Suprapubic skin (tissue), 4 donors: ENCODE results near the gene OXER1. TPM values are rescaled to one million over a fixed set of nuclear protein-coding genes. Genes with fewer than 3 reads are reported as not detected.

Experiments
- DNase-seq, 2 donors: peaks; one replicate each; pipeline ENCODE4 v3.0.0-alpha.2; 2019; ENCODE audit warnings: low spot score in 2 of 2
- H3K27ac ChIP-seq: fragments of 200-600 bp; sonication (generic); one replicate; pipeline ENCODE4 v1.5.1; 2019
- H3K27me3 ChIP-seq: fragments of 200-600 bp; sonication (generic); one replicate; pipeline ENCODE4 v1.5.1; 2019
- H3K36me3 ChIP-seq: fragments of 200-600 bp; sonication (generic); one replicate; pipeline ENCODE4 v1.5.1; 2019
- H3K4me1 ChIP-seq: fragments of 200-600 bp; sonication (generic); one replicate; pipeline ENCODE4 v1.5.1; 2019
- H3K4me3 ChIP-seq: fragments of 200-600 bp; sonication (generic); one replicate; pipeline ENCODE4 v1.5.1; 2019; ENCODE audit warnings: mild to moderate bottlenecking
- H3K9me3 ChIP-seq: fragments of 200-600 bp; sonication (generic); one replicate; pipeline ENCODE4 v1.5.1; 2019
- EP300 ChIP-seq: sonication (generic); formaldehyde crosslinking; IDR thresholded peaks from one replicate; pipeline ENCODE4 v1.6.1; 2017; ENCODE audit warnings: antibody characterized with exemption
- POLR2A ChIP-seq, 2 donors: fragments of 450-650 bp; IDR thresholded peaks; one replicate each; pipeline ENCODE4 v1.6.1; 2017; ENCODE audit warnings: antibody characterized with exemption in 2 of 2, mild to moderate bottlenecking in 2 of 2, moderate library complexity in 2 of 2
- POLR2AphosphoS5 ChIP-seq, 3 donors: sonication (generic); formaldehyde crosslinking; IDR thresholded peaks; one replicate each; pipeline ENCODE4 v1.6.1; 2017; ENCODE audit warnings: antibody characterized with exemption in 3 of 3
- WGBS: methylation state at CpG from one replicate; pipeline ENCODE4 v1.1.5; 2018; 5-methylcytosine and 5-hydroxymethylcytosine counted together
- total RNA-seq, 4 donors: library from RNA; depleted of rRNA; stranded (reverse); fragments of >200 nt; gene quantifications; one replicate each; pipeline ENCODE4 v1.1.0, GENCODE V29; 2016
- TF ChIP-seq, protein P1 (sequence below), 2 donors: fragments of 200-600 bp in 1 of 2; fragments of 450-650 bp in 1 of 2; sonication (generic) in 1 of 2; IDR thresholded peaks; one replicate each; pipeline ENCODE4 v1.5.1; 2016 to 2019; ENCODE audit warnings: antibody characterized with exemption in 2 of 2, mild to moderate bottlenecking in 1 of 2, moderate library complexity in 1 of 2

The OXER1 gene, protein sequence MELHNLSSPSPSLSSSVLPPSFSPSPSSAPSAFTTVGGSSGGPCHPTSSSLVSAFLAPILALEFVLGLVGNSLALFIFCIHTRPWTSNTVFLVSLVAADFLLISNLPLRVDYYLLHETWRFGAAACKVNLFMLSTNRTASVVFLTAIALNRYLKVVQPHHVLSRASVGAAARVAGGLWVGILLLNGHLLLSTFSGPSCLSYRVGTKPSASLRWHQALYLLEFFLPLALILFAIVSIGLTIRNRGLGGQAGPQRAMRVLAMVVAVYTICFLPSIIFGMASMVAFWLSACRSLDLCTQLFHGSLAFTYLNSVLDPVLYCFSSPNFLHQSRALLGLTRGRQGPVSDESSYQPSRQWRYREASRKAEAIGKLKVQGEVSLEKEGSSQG
- total RNA-seq = 1 to 10 TPM in 3 of 4 donors, under 1 TPM in 1; 0.76 to 3.9 (median 2.1) TPM

- WGBS = 61% methylated on average over 5 of the region's 5 CpGs
- H3K36me3 ChIP-seq = peaks cover 7% of the 10 kb centered on the region
- H3K4me3 ChIP-seq = no peak within 1 kb of the TSS
- no peaks in the 10 kb centered on the region for H3K9me3 ChIP-seq
- H3K27me3 ChIP-seq = no peaks in the 10 kb centered on the region
- DNase-seq = peak in 1 of 2 donors; percentile 74
- H3K27ac ChIP-seq = no peak within 1 kb of the TSS
- TF ChIP-seq, protein P1, sequence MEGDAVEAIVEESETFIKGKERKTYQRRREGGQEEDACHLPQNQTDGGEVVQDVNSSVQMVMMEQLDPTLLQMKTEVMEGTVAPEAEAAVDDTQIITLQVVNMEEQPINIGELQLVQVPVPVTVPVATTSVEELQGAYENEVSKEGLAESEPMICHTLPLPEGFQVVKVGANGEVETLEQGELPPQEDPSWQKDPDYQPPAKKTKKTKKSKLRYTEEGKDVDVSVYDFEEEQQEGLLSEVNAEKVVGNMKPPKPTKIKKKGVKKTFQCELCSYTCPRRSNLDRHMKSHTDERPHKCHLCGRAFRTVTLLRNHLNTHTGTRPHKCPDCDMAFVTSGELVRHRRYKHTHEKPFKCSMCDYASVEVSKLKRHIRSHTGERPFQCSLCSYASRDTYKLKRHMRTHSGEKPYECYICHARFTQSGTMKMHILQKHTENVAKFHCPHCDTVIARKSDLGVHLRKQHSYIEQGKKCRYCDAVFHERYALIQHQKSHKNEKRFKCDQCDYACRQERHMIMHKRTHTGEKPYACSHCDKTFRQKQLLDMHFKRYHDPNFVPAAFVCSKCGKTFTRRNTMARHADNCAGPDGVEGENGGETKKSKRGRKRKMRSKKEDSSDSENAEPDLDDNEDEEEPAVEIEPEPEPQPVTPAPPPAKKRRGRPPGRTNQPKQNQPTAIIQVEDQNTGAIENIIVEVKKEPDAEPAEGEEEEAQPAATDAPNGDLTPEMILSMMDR (IDR thresholded peaks at IDR 0.05) = no peak
- TF ChIP-seq POLR2A (IDR thresholded peaks at IDR 0.05) = no peak
- no peak for TF ChIP-seq POLR2AphosphoS5 (IDR thresholded peaks at IDR 0.05)
- no peak for TF ChIP-seq EP300
- H3K4me1 ChIP-seq = no peaks in the 10 kb centered on the region
These were observed at the start of gene OXER1 for GRCh38 chr2:42764096-42764495. OXER1 (minus strand) TSS chr2:42764135; CDS start chr2:42764062, 73 bp downstream.

GRCh38 chr2:42812899-42813479 lies 49.1 kb upstream of the OXER1 start:
- no peaks in the 10 kb centered on the region for H3K27me3 ChIP-seq
- peaks cover 24% of the 10 kb centered on the region for H3K4me1 ChIP-seq
- 22% methylated on average over 1 of the region's 1 CpG for WGBS
- TF ChIP-seq POLR2A (IDR thresholded peaks at IDR 0.05) (no peak), POLR2AphosphoS5 (IDR thresholded peaks at IDR 0.05) (no peak), EP300 (no peak)
- TF ChIP-seq, protein P1 (IDR thresholded peaks at IDR 0.05) = peak; percentile 51 to 75
- no peak overlapping the region for H3K27ac ChIP-seq
- H3K36me3 ChIP-seq = no peaks in the 10 kb centered on the region
- no peaks in the 10 kb centered on the region for H3K9me3 ChIP-seq
- DNase-seq = no peak
- no peak overlapping the region for H3K4me3 ChIP-seq

DNA sequence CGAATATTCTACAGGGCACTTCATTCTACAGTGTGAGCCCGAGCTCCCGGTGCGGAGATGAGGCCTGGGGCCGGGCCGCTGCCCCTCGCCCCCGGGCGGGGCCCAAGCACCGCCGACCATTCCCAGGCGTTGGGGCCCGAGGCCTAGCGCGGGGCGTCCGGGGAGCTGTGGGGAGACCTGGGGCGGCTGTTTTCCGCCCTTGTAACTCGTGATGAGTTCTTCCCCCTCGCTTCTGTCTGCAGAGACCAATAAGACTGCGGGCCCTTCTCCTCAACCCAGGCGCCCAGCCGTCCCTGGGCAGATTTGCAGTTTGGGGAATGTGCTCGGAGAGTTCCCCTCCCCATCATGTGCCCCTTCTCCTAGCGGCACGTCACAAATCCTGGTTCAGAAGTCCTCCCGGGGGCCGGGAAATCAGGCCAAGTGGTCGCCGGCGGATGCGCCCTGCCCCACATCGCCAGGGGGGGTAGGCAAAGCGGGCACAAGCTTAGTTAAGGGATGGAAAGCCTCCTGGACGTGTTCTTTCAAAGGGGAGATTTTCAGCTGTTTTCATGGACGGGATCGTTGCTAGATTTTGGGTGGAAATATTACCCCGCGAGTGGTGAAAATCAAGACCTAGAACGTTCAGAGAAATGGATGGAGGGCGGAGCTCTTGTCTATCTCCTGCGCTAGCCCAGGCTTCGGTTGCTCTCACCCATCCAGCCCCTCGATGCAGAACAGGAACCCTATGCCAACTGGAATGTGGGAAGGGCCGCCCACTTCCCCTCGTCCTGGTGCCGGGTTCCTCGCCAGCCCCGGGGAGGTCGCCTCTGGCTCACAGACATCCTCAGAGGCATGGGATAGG lies 47.3 kb upstream of the OXER1 start:
- Histone ChIP-seq H3K27ac (peak overlapping the region; percentile 97), H3K36me3 (no peaks in the 10 kb centered on the region), H3K9me3 (no peaks in the 10 kb centered on the region), H3K4me1 (peaks cover 24% of the 10 kb centered on the region), H3K4me3 (peak overlapping the region; percentile 58), H3K27me3 (no peaks in the 10 kb centered on the region)
- WGBS = 1% methylated on average over 25 of the region's 51 CpGs
- DNase-seq = peak; percentile 81 to 84
- peak in 1 of 2 donors; percentile 50 for TF ChIP-seq POLR2A (IDR thresholded peaks at IDR 0.05)
- TF ChIP-seq, protein P1 (IDR thresholded peaks at IDR 0.05) = no peak

DNA sequence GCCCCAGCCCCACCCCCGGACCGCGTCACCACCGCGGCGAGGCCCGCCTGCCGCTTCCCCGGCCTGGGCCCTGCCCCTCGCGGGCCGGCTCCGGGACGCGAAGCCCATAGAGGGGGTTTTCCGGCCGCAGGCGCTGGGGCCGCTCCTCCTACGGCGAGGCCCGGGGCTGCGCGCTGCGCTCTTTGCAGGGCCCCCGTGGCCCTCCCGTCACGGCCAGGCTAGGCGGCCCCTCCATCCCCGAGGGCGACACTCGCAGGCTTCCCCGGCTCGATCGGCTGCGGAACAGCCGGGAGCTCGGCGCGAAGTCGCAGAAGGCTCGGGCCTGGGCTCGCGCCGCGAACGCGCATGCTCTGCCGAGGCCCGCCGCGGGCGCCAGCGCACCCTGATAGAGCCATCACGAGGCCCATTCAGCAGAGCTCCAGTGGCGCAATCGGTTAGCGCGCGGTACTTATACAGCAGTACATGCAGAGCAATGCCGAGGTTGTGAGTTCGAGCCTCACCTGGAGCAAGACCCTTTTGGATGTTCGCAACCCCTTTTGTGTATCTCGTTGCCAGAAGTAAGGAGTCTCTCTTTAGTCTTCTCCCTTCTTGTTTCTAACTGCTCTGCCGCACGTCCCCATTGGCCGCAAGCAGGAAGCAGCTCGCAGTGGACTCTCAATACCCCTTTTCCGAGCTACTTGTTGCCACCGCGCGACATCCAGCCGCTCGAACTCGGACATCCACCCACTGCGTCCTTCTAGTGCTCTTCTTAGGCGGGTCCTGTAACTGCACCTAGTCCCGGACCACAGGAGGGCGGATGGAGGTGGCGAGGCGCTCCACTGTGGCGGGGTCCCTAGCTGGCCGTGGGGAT lies 46.4 kb upstream of the OXER1 start:
- H3K27me3 ChIP-seq = no peaks in the 10 kb centered on the region
- H3K27ac ChIP-seq = peak overlapping the region; percentile 97
- DNase-seq = peak; percentile 98
- peak overlapping the region; percentile 58 for H3K4me3 ChIP-seq
- WGBS = 0% methylated on average over 21 of the region's 83 CpGs
- H3K4me1 ChIP-seq = peaks cover 24% of the 10 kb centered on the region
- H3K9me3 ChIP-seq = no peaks in the 10 kb centered on the region
- TF ChIP-seq POLR2A (IDR thresholded peaks at IDR 0.05) = peak; percentile 62 to 81
- TF ChIP-seq, protein P1 (IDR thresholded peaks at IDR 0.05) = no peak
- no peak for TF ChIP-seq EP300
- TF ChIP-seq POLR2AphosphoS5 (IDR thresholded peaks at IDR 0.05) = peak; percentile 76 to 98 (median 78)
- no peaks in the 10 kb centered on the region for H3K36me3 ChIP-seq
